HEK293 (cell line): ENCODE results near the gene ARHGAP42.

Experiments
- CTCF ChIA-PET: fragments of 350-600 bp; formaldehyde crosslinking; extraction: SDS; loops from one replicate; lab custom pipeline; 2021; ENCODE audit warnings: antibody characterized with exemption; lab: Yijun Ruan, JAX
- POLR2A ChIA-PET: fragments of 300-600 bp; formaldehyde crosslinking; extraction: SDS; loops from one replicate; lab custom pipeline; 2020; ENCODE audit warnings: antibody characterized with exemption, inconsistent platforms; lab: Yijun Ruan, JAX
- H3K27ac ChIP-seq: fragments of 200-500 bp; sonication (Bioruptor generic); 2 replicates; pipeline ENCODE4 v1.5.1; 2014; ENCODE audit warnings: low read depth, low read length, control low read depth, inconsistent platforms; ENCODE audit errors: extremely low read depth
- H3K36me3 ChIP-seq, 2 experiments: fragments of 200-500 bp in 1 of 2; sonication (Bioruptor generic) in 1 of 2; 1 replicate in 1 of 2; 2 replicates in 1 of 2; pipeline ENCODE4 v1.5.1; 2014 to 2017; ENCODE audit warnings: inconsistent platforms in 2 of 2, low read length in 2 of 2; ENCODE audit not compliant: control insufficient read depth in 2 of 2, insufficient read depth in 1 of 2
- H3K4me1 ChIP-seq: fragments of 200-500 bp; sonication (Bioruptor generic); 2 replicates; pipeline ENCODE4 v1.5.1; 2014; ENCODE audit warnings: mild to moderate bottlenecking, low read length, inconsistent platforms; ENCODE audit not compliant: control insufficient read depth, insufficient read depth
- H3K4me3 ChIP-seq: 2 replicates; pipeline ENCODE4 v1.5.1; 2011; ENCODE audit warnings: low read depth, mild to moderate bottlenecking, control low read depth, low read length, moderate library complexity
- H3K9me3 ChIP-seq: fragments of 200-500 bp; sonication (Bioruptor generic); 2 replicates; pipeline ENCODE4 v1.5.1; 2014; ENCODE audit warnings: low read depth, low read length, inconsistent platforms; ENCODE audit not compliant: control insufficient read depth, insufficient read depth
- BCL11B ChIP-seq: fragments of 450-650 bp; formaldehyde crosslinking; IDR thresholded peaks from 2 replicates; pipeline ENCODE4 v1.5.1; 2016; ENCODE audit warnings: low read depth, missing biosample characterization, missing genetic modification characterization
- KLF9 ChIP-seq: fragments of 450-650 bp; formaldehyde crosslinking; IDR thresholded peaks from 2 replicates; pipeline ENCODE4 v1.5.1; 2016; ENCODE audit warnings: missing biosample characterization, missing genetic modification characterization, low read depth
- MZF1 ChIP-seq: fragments of 450-650 bp; formaldehyde crosslinking; IDR thresholded peaks from 2 replicates; pipeline ENCODE4 v1.5.1; 2017; ENCODE audit warnings: missing biosample characterization, missing genetic modification characterization, borderline replicate concordance
- ZBTB44 ChIP-seq: fragments of 450-650 bp; IDR thresholded peaks from 2 replicates; pipeline ENCODE4 v1.5.1; 2018; ENCODE audit warnings: missing biosample characterization, mild to moderate bottlenecking, missing genetic modification characterization
- ZNF174 ChIP-seq: fragments of 450-650 bp; formaldehyde crosslinking; IDR thresholded peaks from 2 replicates; pipeline ENCODE4 v1.5.0; 2017; ENCODE audit warnings: missing biosample characterization, mild to moderate bottlenecking, missing genetic modification characterization
- ZNF202 ChIP-seq: fragments of 450-650 bp; formaldehyde crosslinking; IDR thresholded peaks from 2 replicates; pipeline ENCODE4 v1.5.1; 2016; ENCODE audit warnings: missing biosample characterization, missing genetic modification characterization, borderline replicate concordance
- ZNF248 ChIP-seq: fragments of 450-650 bp; formaldehyde crosslinking; IDR thresholded peaks from 2 replicates; pipeline ENCODE4 v1.5.1; 2017; ENCODE audit warnings: missing biosample characterization, missing genetic modification characterization
- ZNF350 ChIP-seq: fragments of 450-650 bp; formaldehyde crosslinking; IDR thresholded peaks from 2 replicates; pipeline ENCODE4 v1.5.0; 2017; ENCODE audit warnings: missing biosample characterization, mild to moderate bottlenecking, missing genetic modification characterization
- ZNF433 ChIP-seq: fragments of 450-650 bp; formaldehyde crosslinking; IDR thresholded peaks from 2 replicates; pipeline ENCODE4 v1.5.1; 2016; ENCODE audit warnings: missing biosample characterization, missing genetic modification characterization, low read depth
- ZNF530 ChIP-seq: fragments of 450-650 bp; formaldehyde crosslinking; IDR thresholded peaks from 2 replicates; pipeline ENCODE4 v1.5.1; 2016; ENCODE audit warnings: low read depth, missing biosample characterization, missing genetic modification characterization
- ZNF596 ChIP-seq: fragments of 450-650 bp; IDR thresholded peaks from 2 replicates; pipeline ENCODE4 v1.5.0; 2018; ENCODE audit warnings: missing biosample characterization, mild to moderate bottlenecking, missing genetic modification characterization, moderate library complexity
- ZNF658 ChIP-seq: fragments of 450-650 bp; formaldehyde crosslinking; IDR thresholded peaks from 2 replicates; pipeline ENCODE4; 2016; ENCODE audit warnings: missing biosample characterization, missing genetic modification characterization
- ZNF777 ChIP-seq: fragments of 450-650 bp; formaldehyde crosslinking; IDR thresholded peaks from 2 replicates; pipeline ENCODE4 v1.5.1; 2017; ENCODE audit warnings: missing biosample characterization, missing genetic modification characterization, borderline replicate concordance
- ZSCAN5A ChIP-seq: fragments of 450-650 bp; formaldehyde crosslinking; IDR thresholded peaks from 2 replicates; pipeline ENCODE4 v1.5.1; 2016; ENCODE audit warnings: missing biosample characterization, missing genetic modification characterization
- ZXDB ChIP-seq: fragments of 450-650 bp; formaldehyde crosslinking; IDR thresholded peaks from 2 replicates; pipeline ENCODE4 v1.5.1; 2016; ENCODE audit warnings: missing biosample characterization, missing genetic modification characterization
- TF ChIP-seq, protein P1 (sequence below): fragments of 450-650 bp; formaldehyde crosslinking; IDR thresholded peaks from 2 replicates; pipeline ENCODE4 v1.5.1; 2016; ENCODE audit warnings: missing biosample characterization, missing genetic modification characterization
- TF ChIP-seq, protein P2 (sequence below): fragments of 450-650 bp; formaldehyde crosslinking; IDR thresholded peaks from 2 replicates; pipeline ENCODE4 v1.5.1; 2016; ENCODE audit warnings: missing biosample characterization, missing genetic modification characterization
- TF ChIP-seq, protein P3 (sequence below): fragments of 450-650 bp; formaldehyde crosslinking; IDR thresholded peaks from 2 replicates; pipeline ENCODE4 v1.5.1; 2016; ENCODE audit warnings: missing biosample characterization, missing genetic modification characterization
- TF ChIP-seq, protein P4 (sequence below): fragments of 450-650 bp; IDR thresholded peaks from 2 replicates; pipeline ENCODE4 v1.5.1; 2018; ENCODE audit warnings: missing biosample characterization, missing genetic modification characterization

The ARHGAP42 gene

DNA sequence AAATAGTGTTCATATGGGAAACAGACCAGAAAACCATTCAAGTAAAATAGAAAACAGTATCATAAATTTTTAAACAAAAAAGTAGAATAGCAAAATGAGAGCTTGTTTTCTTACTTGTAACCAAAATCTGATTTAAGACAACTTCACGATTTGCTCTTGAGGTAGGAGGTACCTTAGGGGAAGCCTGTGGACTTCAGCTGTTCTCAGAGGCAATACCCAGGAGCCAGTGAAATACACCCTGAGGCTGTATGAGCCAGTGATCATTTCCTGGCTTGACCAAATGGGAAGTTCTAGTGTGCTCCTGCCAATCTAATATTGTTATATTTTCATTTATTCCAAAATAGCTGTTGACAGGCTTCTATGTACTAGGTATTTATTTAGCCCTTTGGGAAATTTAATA, 104.8 kb downstream of the ARHGAP42 start:
- H3K9me3 ChIP-seq, result no peaks in the 10 kb centered on the region
- ChIA-PET POLR2A (no interaction called here), CTCF (interaction anchor here (0.6 to 0.7 kb wide), 4 partner anchors 19 to 258 kb away, joined by 3 to 5 read pairs (median 4); no protein-coding TSS in a partner anchor)
- TF ChIP-seq ZNF248 (tag by site-specific recombination), result no peak
- no peak for TF ChIP-seq ZNF530 (tag by site-specific recombination)
- TF ChIP-seq ZNF202 (tag by site-specific recombination), result no peak
- TF ChIP-seq ZXDB, result no peak
- TF ChIP-seq MZF1 (tag by site-specific recombination), result no peak
- no peak for TF ChIP-seq BCL11B
- TF ChIP-seq KLF9 (tag by site-specific recombination), result no peak
- no peaks in the 10 kb centered on the region for H3K36me3 ChIP-seq
- H3K4me3 ChIP-seq, result no peak overlapping the region
- H3K4me1 ChIP-seq, result no peaks in the 10 kb centered on the region
- H3K27ac ChIP-seq, result no peak overlapping the region

- H3K27ac ChIP-seq, result no peak overlapping the region
- no peak overlapping the region for H3K4me3 ChIP-seq
- POLR2A ChIA-PET, result no interaction called here
- no peaks in the 10 kb centered on the region for H3K36me3 ChIP-seq
- no peaks in the 10 kb centered on the region for H3K9me3 ChIP-seq
- no peak for TF ChIP-seq ZNF350 (tag by site-specific recombination)
- TF ChIP-seq ZNF174 (tag by site-specific recombination), result no peak
- TF ChIP-seq, protein P1, sequence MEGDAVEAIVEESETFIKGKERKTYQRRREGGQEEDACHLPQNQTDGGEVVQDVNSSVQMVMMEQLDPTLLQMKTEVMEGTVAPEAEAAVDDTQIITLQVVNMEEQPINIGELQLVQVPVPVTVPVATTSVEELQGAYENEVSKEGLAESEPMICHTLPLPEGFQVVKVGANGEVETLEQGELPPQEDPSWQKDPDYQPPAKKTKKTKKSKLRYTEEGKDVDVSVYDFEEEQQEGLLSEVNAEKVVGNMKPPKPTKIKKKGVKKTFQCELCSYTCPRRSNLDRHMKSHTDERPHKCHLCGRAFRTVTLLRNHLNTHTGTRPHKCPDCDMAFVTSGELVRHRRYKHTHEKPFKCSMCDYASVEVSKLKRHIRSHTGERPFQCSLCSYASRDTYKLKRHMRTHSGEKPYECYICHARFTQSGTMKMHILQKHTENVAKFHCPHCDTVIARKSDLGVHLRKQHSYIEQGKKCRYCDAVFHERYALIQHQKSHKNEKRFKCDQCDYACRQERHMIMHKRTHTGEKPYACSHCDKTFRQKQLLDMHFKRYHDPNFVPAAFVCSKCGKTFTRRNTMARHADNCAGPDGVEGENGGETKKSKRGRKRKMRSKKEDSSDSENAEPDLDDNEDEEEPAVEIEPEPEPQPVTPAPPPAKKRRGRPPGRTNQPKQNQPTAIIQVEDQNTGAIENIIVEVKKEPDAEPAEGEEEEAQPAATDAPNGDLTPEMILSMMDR (tag by site-specific recombination), result no peak
- TF ChIP-seq, protein P2, sequence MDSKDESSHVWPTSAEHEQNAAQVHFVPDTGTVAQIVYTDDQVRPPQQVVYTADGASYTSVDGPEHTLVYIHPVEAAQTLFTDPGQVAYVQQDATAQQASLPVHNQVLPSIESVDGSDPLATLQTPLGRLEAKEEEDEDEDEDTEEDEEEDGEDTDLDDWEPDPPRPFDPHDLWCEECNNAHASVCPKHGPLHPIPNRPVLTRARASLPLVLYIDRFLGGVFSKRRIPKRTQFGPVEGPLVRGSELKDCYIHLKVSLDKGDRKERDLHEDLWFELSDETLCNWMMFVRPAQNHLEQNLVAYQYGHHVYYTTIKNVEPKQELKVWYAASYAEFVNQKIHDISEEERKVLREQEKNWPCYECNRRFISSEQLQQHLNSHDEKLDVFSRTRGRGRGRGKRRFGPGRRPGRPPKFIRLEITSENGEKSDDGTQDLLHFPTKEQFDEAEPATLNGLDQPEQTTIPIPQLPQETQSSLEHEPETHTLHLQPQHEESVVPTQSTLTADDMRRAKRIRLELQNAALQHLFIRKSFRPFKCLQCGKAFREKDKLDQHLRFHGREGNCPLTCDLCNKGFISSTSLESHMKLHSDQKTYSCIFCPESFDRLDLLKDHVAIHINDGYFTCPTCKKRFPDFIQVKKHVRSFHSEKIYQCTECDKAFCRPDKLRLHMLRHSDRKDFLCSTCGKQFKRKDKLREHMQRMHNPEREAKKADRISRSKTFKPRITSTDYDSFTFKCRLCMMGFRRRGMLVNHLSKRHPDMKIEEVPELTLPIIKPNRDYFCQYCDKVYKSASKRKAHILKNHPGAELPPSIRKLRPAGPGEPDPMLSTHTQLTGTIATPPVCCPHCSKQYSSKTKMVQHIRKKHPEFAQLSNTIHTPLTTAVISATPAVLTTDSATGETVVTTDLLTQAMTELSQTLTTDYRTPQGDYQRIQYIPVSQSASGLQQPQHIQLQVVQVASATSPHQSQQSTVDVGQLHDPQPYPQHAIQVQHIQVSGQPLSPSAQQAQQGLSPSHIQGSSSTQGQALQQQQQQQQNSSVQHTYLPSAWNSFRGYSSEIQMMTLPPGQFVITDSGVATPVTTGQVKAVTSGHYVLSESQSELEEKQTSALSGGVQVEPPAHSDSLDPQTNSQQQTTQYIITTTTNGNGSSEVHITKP (tag by site-specific recombination), result no peak
- TF ChIP-seq, protein P3, sequence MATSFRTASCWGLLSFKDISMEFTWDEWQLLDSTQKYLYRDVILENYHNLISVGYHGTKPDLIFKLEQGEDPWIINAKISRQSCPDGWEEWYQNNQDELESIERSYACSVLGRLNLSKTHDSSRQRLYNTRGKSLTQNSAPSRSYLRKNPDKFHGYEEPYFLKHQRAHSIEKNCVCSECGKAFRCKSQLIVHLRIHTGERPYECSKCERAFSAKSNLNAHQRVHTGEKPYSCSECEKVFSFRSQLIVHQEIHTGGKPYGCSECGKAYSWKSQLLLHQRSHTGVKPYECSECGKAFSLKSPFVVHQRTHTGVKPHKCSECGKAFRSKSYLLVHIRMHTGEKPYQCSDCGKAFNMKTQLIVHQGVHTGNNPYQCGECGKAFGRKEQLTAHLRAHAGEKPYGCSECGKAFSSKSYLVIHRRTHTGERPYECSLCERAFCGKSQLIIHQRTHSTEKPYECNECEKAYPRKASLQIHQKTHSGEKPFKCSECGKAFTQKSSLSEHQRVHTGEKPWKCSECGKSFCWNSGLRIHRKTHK, result no peak
- TF ChIP-seq ZNF596 (tag by site-specific recombination), result no peak
- CTCF ChIA-PET, result no interaction called here
- no peaks in the 10 kb centered on the region for H3K4me1 ChIP-seq
Observed at GRCh38 chr11:100793525-100793924, 106.4 kb downstream of the ARHGAP42 start.

DNA sequence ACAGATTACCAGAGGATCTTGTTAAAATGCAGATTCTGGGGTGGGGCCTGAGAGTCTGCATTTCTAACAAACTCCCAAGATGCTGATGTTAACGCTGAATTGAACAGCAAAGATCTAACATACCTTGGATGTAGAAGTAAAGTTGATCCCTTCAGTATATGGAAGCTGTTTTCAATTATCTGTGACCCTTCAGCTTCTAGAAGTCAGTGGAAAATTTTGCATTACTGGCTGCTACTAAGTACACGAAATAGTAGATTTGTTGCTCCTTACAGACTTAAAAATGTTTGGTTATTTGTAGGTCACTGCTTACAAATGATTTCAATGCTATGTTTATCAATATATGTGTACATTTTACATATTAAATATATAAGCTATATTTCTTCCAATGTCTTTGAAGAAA, 107.4 kb downstream of the ARHGAP42 start:
- POLR2A ChIA-PET, result no interaction called here
- H3K36me3 ChIP-seq, result no peaks in the 10 kb centered on the region
- no peak overlapping the region for H3K4me3 ChIP-seq
- H3K4me1 ChIP-seq, result no peaks in the 10 kb centered on the region
- no peak overlapping the region for H3K27ac ChIP-seq
- CTCF ChIA-PET, result interaction anchor here (0.6 kb wide), 1 partner anchor 26 kb away, joined by 4 read pairs; no protein-coding TSS in a partner anchor
- no peaks in the 10 kb centered on the region for H3K9me3 ChIP-seq
- TF ChIP-seq ZNF433 (tag by site-specific recombination) (no peak), ZSCAN5A (no peak), ZNF777 (tag by site-specific recombination) (no peak), ZNF658 (no peak), ZBTB44 (tag by site-specific recombination) (no peak)
- TF ChIP-seq, protein P4, sequence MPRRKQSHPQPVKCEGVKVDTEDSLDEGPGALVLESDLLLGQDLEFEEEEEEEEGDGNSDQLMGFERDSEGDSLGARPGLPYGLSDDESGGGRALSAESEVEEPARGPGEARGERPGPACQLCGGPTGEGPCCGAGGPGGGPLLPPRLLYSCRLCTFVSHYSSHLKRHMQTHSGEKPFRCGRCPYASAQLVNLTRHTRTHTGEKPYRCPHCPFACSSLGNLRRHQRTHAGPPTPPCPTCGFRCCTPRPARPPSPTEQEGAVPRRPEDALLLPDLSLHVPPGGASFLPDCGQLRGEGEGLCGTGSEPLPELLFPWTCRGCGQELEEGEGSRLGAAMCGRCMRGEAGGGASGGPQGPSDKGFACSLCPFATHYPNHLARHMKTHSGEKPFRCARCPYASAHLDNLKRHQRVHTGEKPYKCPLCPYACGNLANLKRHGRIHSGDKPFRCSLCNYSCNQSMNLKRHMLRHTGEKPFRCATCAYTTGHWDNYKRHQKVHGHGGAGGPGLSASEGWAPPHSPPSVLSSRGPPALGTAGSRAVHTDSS (tag by site-specific recombination), result no peak
